Hindlimb muscle (tissue), 1 donor: ENCODE data around the gene SGO2. TPM values are rescaled to one million over a fixed set of nuclear protein-coding genes. Genes with fewer than 3 reads are reported as not detected.
"Not testable (repeated sequence)": the region's sequence is repeated elsewhere in the genome, so short reads cannot be mapped to it uniquely, and the experiment has no call there.

Experiments used
- DNase-seq: peaks from one replicate; pipeline ENCODE4 v3.0.0-alpha.2; 2013
- polyA plus RNA-seq: library from polyadenylated mRNA; unstranded; fragments of 120-200 nt; gene quantifications from one replicate; pipeline ENCODE4 v1.2.1, GENCODE V29; 2013; ENCODE audit not compliant: insufficient read length

SGO2 gene
- polyA plus RNA-seq, 1 donor, result 5.9 TPM

GRCh38 chr2:200596774-200597570 is 71.0 kb downstream of the SGO2 start:
- DNase-seq, result no peak

GRCh38 chr2:200599206-200599605 is 73.2 kb downstream of the SGO2 start:
- DNase-seq, result no peak

GRCh38 chr2:200600549-200601225 is 74.7 kb downstream of the SGO2 start:
- DNase-seq, result no peak

DNA sequence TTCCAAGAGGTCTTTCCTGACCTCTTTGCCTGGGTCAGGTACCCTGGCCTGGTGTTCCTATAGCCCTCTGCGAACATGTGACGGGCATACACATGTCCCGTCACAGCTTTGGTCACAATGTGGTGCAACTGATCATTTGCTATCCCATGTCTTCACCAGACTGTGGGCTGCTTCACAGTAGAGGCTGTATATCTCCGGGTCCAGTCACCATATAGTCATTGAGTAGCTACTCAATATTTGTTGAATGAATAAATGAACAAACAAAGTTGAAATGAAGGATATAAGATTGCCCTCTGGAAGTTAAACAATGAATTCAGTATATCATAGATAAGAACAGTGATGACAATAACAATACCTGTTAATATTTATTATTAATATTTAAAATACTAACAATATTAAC is 76.6 kb downstream of the SGO2 start:
- no peak for DNase-seq

DNA sequence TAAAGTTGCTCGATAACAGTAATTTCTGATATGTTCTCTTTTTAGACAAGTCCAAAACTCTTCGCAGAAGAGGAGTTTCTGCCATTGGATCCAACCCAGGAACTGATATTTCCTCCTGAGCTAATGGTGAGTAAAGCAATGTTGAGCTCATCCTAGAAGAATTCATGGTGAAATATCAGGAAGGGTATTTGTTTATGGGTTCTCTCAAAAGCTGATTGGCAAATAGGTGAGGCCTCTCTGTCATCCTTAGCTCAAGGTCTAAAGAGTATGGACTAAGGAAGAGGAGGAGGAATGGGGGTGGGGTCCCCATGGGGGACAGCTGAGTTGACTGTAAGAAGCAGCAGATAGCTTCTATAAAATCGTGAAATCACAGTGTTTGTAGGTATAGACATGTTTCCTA is 78.0 kb downstream of the SGO2 start:
- no peak for DNase-seq

GRCh38 chr2:200604571-200605255 is 78.7 kb downstream of the SGO2 start:
- DNase-seq, result no peak

DNA sequence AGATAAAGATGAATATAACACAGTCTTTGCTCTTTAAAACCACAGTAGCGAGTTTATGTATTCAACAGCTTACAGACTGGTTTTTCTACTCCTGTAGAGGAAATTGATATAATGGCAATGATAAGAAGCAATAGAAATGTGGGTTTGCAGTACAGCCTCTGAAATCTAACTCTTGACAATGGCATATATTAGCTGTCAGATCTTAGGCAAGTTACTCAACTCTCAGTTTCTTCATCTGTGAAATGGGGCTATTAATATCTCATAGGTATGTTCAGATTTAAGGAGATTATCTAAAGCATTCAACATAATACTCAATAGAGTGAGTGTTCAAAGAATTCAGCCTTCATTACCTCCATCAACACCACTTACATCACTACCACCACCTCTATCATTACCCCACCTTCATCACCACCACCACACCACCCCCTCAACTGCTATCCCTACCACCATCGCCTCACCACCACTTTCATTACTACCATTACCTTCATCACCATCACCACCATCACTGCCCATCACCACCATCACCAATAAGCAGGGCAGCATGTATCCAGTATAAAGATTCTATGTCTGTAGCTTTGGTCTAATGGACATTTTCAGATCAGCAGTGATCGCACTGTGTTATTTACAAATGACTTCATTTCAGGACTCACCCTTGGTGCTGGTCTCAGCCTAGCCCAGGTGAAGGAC is 82.5 kb downstream of the SGO2 start:
- DNase-seq, result no peak

GRCh38 chr2:200609028-200609614 is 83.1 kb downstream of the SGO2 start:
- no peak for DNase-seq

- not testable (repeated sequence) for DNase-seq
Measured at GRCh38 chr2:200610217-200610616, 84.2 kb downstream of the SGO2 start.

GRCh38 chr2:200613692-200614091 is 87.7 kb downstream of the SGO2 start:
- no peak for DNase-seq

- DNase-seq, result no peak
Measured at GRCh38 chr2:200614249-200614648, 88.2 kb downstream of the SGO2 start.

GRCh38 chr2:200615247-200615646 is 89.2 kb downstream of the SGO2 start:
- DNase-seq, result no peak

GRCh38 chr2:200616193-200616592 is 90.2 kb downstream of the SGO2 start:
- no peak for DNase-seq

DNA sequence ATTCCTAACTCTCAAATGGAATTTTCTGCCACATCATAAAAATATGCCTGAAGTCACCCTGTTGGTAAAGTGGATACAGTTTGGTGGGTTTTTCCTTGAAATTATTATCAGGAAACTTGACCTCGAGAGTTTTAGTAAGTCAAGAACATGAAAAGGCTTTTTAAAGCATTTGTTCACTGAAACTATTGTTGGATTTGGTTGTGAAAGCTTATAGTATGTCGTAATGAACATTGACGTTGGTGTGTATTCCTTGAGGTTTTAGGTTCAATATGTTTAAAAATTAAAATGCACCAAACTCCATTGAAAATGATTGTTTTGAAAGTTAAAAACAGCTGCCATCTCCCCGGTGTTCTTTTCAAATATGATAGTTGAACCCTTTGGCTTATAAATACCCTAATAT is 90.6 kb downstream of the SGO2 start:
- DNase-seq, result no peak

- DNase-seq, result no peak
Measured at GRCh38 chr2:200617156-200618053, 91.4 kb downstream of the SGO2 start.

GRCh38 chr2:200618054-200618419 is 92.0 kb downstream of the SGO2 start:
- no peak for DNase-seq

DNA sequence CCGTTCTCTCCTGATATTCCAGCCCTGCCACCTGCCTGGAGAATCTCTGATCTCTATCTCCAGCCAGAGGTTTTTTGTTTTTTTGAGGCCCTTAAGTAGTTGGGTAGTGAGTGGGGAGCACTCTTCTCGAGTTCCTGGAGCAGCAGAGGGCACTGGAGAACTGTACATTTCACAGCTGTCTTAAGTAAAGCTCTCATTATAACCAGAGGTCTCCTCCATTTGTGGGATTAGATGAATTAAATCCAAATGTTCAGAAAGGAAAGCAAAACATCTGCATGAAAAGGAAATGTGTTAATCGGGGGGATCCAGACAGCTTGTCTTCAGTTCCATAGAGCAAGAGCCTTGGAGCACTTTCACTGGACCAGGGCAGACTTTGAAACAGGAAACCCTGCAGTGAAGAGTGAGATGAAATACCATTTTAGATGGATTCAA is 92.6 kb downstream of the SGO2 start:
- no peak for DNase-seq

DNA sequence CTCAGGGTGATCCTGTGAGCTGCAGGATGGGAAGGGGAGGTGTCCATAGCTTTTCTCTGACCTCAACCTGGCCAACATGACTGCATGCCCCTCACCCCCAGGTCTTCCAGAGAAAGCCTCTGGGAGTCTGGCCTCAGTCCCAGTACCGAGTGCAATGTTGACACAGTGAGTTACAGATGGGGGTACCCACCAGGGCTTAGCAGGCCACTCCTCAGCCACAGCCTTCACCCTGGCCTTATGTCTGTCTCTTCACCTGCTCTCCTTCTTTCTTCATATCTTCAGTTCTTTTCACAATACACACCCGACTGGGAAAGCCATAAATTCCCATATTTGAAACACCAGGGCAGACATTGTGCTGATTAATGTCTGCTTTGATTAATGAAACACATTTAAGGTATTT is 93.3 kb downstream of the SGO2 start:
- no peak for DNase-seq

- no peak for DNase-seq
Measured at GRCh38 chr2:200620606-200621390, 94.8 kb downstream of the SGO2 start.

- no peak for DNase-seq
Measured at GRCh38 chr2:200622106-200622505, 96.1 kb downstream of the SGO2 start.

DNA sequence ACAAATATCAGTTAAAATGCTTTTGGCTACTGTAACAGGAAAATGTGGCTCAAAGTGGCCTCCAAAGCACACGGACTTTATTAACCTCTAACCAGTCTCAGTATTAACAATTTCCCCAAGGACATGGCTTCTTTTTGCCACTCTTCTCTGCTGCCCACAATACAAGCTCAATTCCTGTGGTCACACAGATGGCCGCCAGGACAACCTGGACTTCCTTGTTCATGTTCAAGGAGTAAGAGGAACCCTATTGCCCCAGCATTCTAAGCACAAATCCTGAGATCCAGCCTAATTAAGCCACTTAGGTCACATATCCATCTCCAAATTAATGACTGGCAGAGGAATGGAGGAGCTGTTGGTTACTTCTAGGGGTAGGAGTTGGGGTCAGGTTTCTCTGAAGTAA is 98.0 kb downstream of the SGO2 start:
- no peak for DNase-seq
